Endodermal cell (in vitro differentiated cells): ENCODE results near the gene PHETA1. TPM values are rescaled to one million over a fixed set of nuclear protein-coding genes. Genes with fewer than 3 reads are reported as not detected.
A peak's percentile ranks its signal among the peaks of the same experiment; 100 is the strongest.

Source experiments
- DNase-seq: peaks from one replicate; pipeline ENCODE4 v3.0.0-alpha.2; 2017
- H3K27ac ChIP-seq: 2 replicates; pipeline ENCODE4 v1.5.1; 2013; ENCODE audit warnings: mild to moderate bottlenecking, low read depth, low read length, moderate library complexity
- H3K27me3 ChIP-seq: 2 replicates; pipeline ENCODE4 v1.6.1; 2013; ENCODE audit warnings: mild to moderate bottlenecking, low read length, moderate library complexity; ENCODE audit not compliant: insufficient read depth, control insufficient read depth, poor library complexity, severe bottlenecking
- H3K36me3 ChIP-seq: 2 replicates; pipeline ENCODE4 v1.7.0; 2013; ENCODE audit warnings: mild to moderate bottlenecking, low read length, moderate library complexity; ENCODE audit not compliant: control insufficient read depth, insufficient read depth
- H3K4me1 ChIP-seq: one replicate; pipeline ENCODE4 v1.7.0; 2013; ENCODE audit warnings: low read length; ENCODE audit not compliant: control insufficient read depth, insufficient read depth
- H3K4me3 ChIP-seq: 2 replicates; pipeline ENCODE4 v1.5.1; 2013; ENCODE audit warnings: mild to moderate bottlenecking, low read length, moderate library complexity
- H3K9ac ChIP-seq: 2 replicates; pipeline ENCODE4 v1.6.1; 2013; ENCODE audit warnings: mild to moderate bottlenecking, low read length, moderate library complexity; ENCODE audit not compliant: poor library complexity, severe bottlenecking; ENCODE audit errors: extremely low read depth
- H3K9me3 ChIP-seq: 2 replicates; pipeline ENCODE4 v1.6.1; 2013; ENCODE audit warnings: mild to moderate bottlenecking, low read length, moderate library complexity; ENCODE audit not compliant: control insufficient read depth
- H3K27ac Mint-ChIP-seq: 2 replicates; pipeline ENCODE4 v1.8.0; 2020; ENCODE audit warnings: mixed read lengths
- H3K27me3 Mint-ChIP-seq: 2 replicates; pipeline ENCODE4 v1.8.0; 2021; ENCODE audit warnings: mild to moderate bottlenecking, mixed read lengths; ENCODE audit not compliant: insufficient read depth
- H3K36me3 Mint-ChIP-seq: 2 replicates; pipeline ENCODE4 v1.8.0; 2020; ENCODE audit warnings: low read depth, mixed read lengths
- H3K4me1 Mint-ChIP-seq: 2 replicates; pipeline ENCODE4 v1.8.0; 2020; ENCODE audit warnings: mixed read lengths
- H3K4me3 Mint-ChIP-seq: 2 replicates; pipeline ENCODE4 v1.8.0; 2020; ENCODE audit warnings: mild to moderate bottlenecking, moderate library complexity, mixed read lengths
- H3K9me3 Mint-ChIP-seq: 2 replicates; pipeline ENCODE4 v1.8.0; 2020; ENCODE audit warnings: mild to moderate bottlenecking, mixed read lengths
- WGBS, 2 experiments: methylation state at CpG; one replicate each; pipeline versions ENCODE4 v1.1.5 to v1.1.7; 2013; ENCODE audit warnings: missing lambda C conversion rate in 2 of 2, mixed read lengths in 1 of 2; ENCODE audit not compliant: insufficient coverage in 1 of 2, insufficient read length in 1 of 2; 5-methylcytosine and 5-hydroxymethylcytosine counted together
- total RNA-seq, 2 donors: library from RNA; stranded (reverse); fragmentation: NEBNext Ultra II Directional in 1 of 2; extraction: Animal tissue kit (Norgen Biotek cat#: 25700) in 1 of 2; gene quantifications; 2 replicates in 1 of 2; 3 replicates in 1 of 2; pipeline ENCODE4 v1.2.1, GENCODE V29; 2021
- TF ChIP-seq, protein P1 (sequence below): fragments of 200-600 bp; sonication (generic); conservative IDR thresholded peaks from 2 replicates; pipeline ENCODE4 v1.5.0; 2021; ENCODE audit warnings: antibody characterized with exemption, mild to moderate bottlenecking

Gene PHETA1
- total RNA-seq, 2 donors from 2014 or later = 15.0 to 19.2 TPM

DNA sequence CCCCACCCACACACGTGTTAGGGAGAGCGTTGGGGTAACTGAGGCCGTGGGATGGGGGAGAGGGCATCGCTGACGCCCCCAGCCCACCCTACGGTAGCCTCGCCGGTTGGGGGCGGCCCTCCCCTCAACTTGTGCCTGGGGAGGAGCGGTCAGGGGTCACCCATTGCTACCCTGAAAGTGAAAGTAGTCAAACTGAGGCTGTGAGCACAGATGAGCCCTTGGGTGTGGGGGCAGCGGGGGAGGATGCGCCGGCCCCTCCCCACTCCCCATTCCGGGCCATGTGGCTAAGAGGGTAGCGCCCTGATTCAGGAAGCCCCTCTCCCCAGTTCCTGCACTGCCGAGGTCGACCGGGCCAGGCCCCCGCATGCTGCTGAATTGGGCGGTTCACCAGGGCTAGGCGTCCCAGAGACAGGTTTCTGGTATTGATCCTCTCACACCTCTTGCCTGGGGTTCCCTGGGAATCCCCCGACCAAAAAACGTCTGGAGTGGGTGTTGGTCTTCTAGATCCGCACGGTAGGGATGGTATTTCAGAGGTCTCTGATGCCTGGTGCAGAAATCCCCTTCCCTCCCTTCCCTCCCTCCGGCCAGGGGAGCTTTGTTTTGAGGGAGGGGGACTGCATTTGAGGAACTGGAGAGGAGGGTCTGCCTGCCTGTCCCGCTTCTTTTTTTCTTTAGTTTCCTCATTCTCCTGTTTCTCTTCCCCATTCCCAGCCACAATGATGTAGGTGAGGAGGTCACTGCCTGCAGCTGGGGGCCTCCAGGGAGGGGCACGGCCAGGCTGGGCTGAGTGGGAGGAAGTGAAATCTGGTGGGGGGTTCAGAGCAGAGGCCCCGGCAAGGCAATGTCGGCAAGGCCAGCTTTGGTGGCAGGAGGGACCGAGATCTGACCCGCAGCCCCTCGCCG lies 37.8 kb upstream of the PHETA1 start:
- Histone ChIP-seq H3K9ac (peak overlapping the region; percentile 53), H3K4me1 (peaks cover 18% of the 10 kb centered on the region), H3K4me3 (peak overlapping the region; percentile 78), H3K27ac (no peak overlapping the region), H3K9me3 (no peaks in the 10 kb centered on the region), H3K36me3 (no peaks in the 10 kb centered on the region), H3K27me3 (peaks cover 6% of the 10 kb centered on the region)
- TF ChIP-seq, protein P1, sequence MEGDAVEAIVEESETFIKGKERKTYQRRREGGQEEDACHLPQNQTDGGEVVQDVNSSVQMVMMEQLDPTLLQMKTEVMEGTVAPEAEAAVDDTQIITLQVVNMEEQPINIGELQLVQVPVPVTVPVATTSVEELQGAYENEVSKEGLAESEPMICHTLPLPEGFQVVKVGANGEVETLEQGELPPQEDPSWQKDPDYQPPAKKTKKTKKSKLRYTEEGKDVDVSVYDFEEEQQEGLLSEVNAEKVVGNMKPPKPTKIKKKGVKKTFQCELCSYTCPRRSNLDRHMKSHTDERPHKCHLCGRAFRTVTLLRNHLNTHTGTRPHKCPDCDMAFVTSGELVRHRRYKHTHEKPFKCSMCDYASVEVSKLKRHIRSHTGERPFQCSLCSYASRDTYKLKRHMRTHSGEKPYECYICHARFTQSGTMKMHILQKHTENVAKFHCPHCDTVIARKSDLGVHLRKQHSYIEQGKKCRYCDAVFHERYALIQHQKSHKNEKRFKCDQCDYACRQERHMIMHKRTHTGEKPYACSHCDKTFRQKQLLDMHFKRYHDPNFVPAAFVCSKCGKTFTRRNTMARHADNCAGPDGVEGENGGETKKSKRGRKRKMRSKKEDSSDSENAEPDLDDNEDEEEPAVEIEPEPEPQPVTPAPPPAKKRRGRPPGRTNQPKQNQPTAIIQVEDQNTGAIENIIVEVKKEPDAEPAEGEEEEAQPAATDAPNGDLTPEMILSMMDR = no peak
- no peaks in the 10 kb centered on the region for H3K9me3 Mint-ChIP-seq
- no peak overlapping the region for H3K27ac Mint-ChIP-seq
- peaks cover 31% of the 10 kb centered on the region for H3K4me1 Mint-ChIP-seq
- peak; percentile 78 for DNase-seq
- 6 to 17% methylated on average over 14 to 31 of the region's 34 CpGs for WGBS, 2 experiments
- peaks cover 26% of the 10 kb centered on the region for H3K27me3 Mint-ChIP-seq
- peak overlapping the region; percentile 65 for H3K4me3 Mint-ChIP-seq
- no peaks in the 10 kb centered on the region for H3K36me3 Mint-ChIP-seq

GRCh38 chr12:111405859-111406473 lies 37.1 kb upstream of the PHETA1 start, which contains the start of gene SH2B3:
Gene SH2B3, plus strand, starts transcription at chr12:111405923. Its CDS starts 12,223 bp downstream, at chr12:111418146.
- H3K4me1 ChIP-seq = peaks cover 13% of the 10 kb centered on the region
- peaks cover 28% of the 10 kb centered on the region for H3K4me1 Mint-ChIP-seq
- H3K9ac ChIP-seq = peak within 1 kb of the TSS; percentile 66
- H3K36me3 Mint-ChIP-seq = no peaks in the 10 kb centered on the region
- DNase-seq = no peak
- peak within 1 kb of the TSS; percentile 91 for H3K27ac Mint-ChIP-seq
- no peaks in the 10 kb centered on the region for H3K9me3 Mint-ChIP-seq
- no peaks in the 10 kb centered on the region for H3K36me3 ChIP-seq
- H3K4me3 Mint-ChIP-seq = peak within 1 kb of the TSS; percentile 65
- H3K4me3 ChIP-seq = peak within 1 kb of the TSS; percentile 78
- H3K27me3 Mint-ChIP-seq = peaks cover 26% of the 10 kb centered on the region
- TF ChIP-seq, protein P1 = no peak
- H3K27me3 ChIP-seq = peaks cover 6% of the 10 kb centered on the region
- no peaks in the 10 kb centered on the region for H3K9me3 ChIP-seq
- no peak within 1 kb of the TSS for H3K27ac ChIP-seq
- 0% methylated on average over 4 to 75 of the region's 80 CpGs for WGBS, 2 experiments

- H3K9ac ChIP-seq = peak overlapping the region; percentile 66
- Mint-ChIP-seq H3K4me3 (peak overlapping the region; percentile 59), H3K4me1 (peaks cover 24% of the 10 kb centered on the region), H3K9me3 (no peaks in the 10 kb centered on the region), H3K27me3 (peaks cover 26% of the 10 kb centered on the region), H3K36me3 (no peaks in the 10 kb centered on the region), H3K27ac (peak overlapping the region; percentile 91)
- H3K27me3 ChIP-seq = peaks cover 6% of the 10 kb centered on the region
- H3K36me3 ChIP-seq = no peaks in the 10 kb centered on the region
- H3K4me3 ChIP-seq = peak overlapping the region; percentile 69
- TF ChIP-seq, protein P1 = peak; percentile 83
- H3K4me1 ChIP-seq = peaks cover 9% of the 10 kb centered on the region
- peak; percentile 100 for DNase-seq
- H3K27ac ChIP-seq = no peak overlapping the region
- H3K9me3 ChIP-seq = no peaks in the 10 kb centered on the region
- WGBS, 2 experiments = 0 to 1% methylated on average over 20 to 59 of the region's 59 CpGs
These were observed 36.4 kb upstream of the PHETA1 start for GRCh38 chr12:111405149-111405858.
